PFSK-1 (cell line): ENCODE data around the gene GMPPB.

Experiments used
- POLR2AphosphoS5 ChIP-seq: IDR thresholded peaks from 2 replicates; pipeline ENCODE4 v1.6.1; 2012; ENCODE audit warnings: low read depth, mild to moderate bottlenecking, control low read depth, low read length, moderate library complexity
- SIN3A ChIP-seq: IDR thresholded peaks from 2 replicates; pipeline ENCODE4 v1.6.1; 2012; ENCODE audit warnings: mild to moderate bottlenecking, low read length, moderate library complexity, borderline replicate concordance; ENCODE audit not compliant: insufficient read depth
- TAF1 ChIP-seq: IDR thresholded peaks from 2 replicates; pipeline ENCODE4 v1.6.1; 2012; ENCODE audit warnings: low read length, control low read depth, borderline replicate concordance; ENCODE audit not compliant: insufficient read depth
- TF ChIP-seq, protein P1 (sequence below), 2 experiments: IDR thresholded peaks; 2 replicates each; pipeline versions ENCODE4 v1.6.1 to v1.8.0; 2011 to 2012; ENCODE audit warnings: low read depth in 2 of 2, low read length in 2 of 2, control low read depth in 1 of 2, inconsistent platforms in 1 of 2, mild to moderate bottlenecking in 1 of 2, moderate library complexity in 1 of 2; ENCODE audit not compliant: insufficient read depth in 1 of 2

DNA sequence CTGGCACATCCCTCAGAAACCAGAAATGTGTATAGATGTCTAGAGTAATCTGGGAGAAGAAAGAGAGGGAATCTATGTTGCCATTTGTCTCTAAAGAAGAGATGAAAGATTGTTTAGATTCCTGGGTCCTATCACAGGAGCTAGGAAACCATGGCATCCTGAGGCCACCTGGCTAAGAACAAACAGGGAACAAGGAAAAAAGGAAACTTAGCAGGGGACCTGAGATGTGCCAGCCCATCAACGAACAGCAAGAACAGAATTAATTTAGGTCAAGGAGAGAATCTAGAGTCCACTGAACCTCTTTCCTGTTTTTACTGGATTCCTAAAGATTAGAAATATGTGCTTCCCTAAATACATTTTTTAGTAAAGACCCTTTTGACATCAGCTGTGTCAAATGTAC is 32.3 kb upstream of the GMPPB start:
- no peak for TF ChIP-seq POLR2AphosphoS5
- no peak for TF ChIP-seq TAF1
- TF ChIP-seq, protein P1, sequence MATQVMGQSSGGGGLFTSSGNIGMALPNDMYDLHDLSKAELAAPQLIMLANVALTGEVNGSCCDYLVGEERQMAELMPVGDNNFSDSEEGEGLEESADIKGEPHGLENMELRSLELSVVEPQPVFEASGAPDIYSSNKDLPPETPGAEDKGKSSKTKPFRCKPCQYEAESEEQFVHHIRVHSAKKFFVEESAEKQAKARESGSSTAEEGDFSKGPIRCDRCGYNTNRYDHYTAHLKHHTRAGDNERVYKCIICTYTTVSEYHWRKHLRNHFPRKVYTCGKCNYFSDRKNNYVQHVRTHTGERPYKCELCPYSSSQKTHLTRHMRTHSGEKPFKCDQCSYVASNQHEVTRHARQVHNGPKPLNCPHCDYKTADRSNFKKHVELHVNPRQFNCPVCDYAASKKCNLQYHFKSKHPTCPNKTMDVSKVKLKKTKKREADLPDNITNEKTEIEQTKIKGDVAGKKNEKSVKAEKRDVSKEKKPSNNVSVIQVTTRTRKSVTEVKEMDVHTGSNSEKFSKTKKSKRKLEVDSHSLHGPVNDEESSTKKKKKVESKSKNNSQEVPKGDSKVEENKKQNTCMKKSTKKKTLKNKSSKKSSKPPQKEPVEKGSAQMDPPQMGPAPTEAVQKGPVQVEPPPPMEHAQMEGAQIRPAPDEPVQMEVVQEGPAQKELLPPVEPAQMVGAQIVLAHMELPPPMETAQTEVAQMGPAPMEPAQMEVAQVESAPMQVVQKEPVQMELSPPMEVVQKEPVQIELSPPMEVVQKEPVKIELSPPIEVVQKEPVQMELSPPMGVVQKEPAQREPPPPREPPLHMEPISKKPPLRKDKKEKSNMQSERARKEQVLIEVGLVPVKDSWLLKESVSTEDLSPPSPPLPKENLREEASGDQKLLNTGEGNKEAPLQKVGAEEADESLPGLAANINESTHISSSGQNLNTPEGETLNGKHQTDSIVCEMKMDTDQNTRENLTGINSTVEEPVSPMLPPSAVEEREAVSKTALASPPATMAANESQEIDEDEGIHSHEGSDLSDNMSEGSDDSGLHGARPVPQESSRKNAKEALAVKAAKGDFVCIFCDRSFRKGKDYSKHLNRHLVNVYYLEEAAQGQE (IDR thresholded peaks at IDR 0.05; ENCODE audit: insufficient read depth in 1 of 2, low read depth in 2 of 2, low read length in 2 of 2), result no peak
- no peak for TF ChIP-seq SIN3A
